Activated CD4-positive, alpha-beta T cell treated with anti-CD3 and anti-CD28 coated beads for 48 hours (primary cell): ENCODE measurements around the gene PRRG1.
"Not testable (repeated sequence)": the region's sequence is repeated elsewhere in the genome, so short reads cannot be mapped to it uniquely, and the experiment has no call there.

Experiments
- DNase-seq: peaks from one replicate; pipeline ENCODE4 v3.0.0-alpha.2; 2020

The PRRG1 gene

GRCh38 chrX:37476571-37477170 is 127.5 kb downstream of the PRRG1 start:
- DNase-seq, result no peak

DNA sequence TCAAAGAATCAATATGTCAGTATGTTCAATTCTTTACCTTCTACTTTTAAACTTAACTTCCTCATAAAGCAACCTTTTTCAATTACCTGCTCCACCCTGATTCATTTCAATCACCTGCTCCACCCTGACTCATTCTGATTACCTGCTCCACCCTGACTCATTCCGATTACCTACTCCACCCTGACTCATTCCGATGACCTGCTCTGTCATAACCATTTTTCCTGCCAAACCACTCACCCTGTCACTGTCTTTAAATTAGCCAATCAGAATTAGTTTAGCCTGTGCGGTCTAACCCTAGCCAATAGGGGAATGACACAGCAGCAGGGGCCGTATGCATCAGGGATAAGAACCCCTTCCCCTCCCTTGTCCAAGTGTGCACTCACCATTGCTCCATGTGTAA is 135.2 kb downstream of the PRRG1 start:
- not testable (repeated sequence) for DNase-seq

DNA sequence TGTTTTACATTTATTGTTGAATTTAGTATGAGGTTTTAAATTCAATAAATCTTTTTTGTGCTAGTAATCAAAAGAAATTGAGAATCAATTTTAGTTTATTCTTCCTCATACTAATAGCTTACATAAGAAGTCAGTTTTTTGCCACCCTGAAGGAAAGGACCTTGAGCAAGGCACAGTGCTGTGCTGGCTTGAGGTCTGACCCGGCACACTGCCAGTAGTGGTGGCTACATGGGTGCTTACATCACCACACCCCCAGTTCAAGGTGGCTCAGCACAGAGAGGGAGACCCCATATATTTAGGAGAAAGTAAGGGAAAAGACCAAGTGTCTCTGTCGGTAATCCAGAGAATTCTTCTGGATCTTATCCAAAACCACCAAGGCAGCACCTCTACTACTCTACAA is 136.3 kb downstream of the PRRG1 start:
- DNase-seq, result no peak

DNA sequence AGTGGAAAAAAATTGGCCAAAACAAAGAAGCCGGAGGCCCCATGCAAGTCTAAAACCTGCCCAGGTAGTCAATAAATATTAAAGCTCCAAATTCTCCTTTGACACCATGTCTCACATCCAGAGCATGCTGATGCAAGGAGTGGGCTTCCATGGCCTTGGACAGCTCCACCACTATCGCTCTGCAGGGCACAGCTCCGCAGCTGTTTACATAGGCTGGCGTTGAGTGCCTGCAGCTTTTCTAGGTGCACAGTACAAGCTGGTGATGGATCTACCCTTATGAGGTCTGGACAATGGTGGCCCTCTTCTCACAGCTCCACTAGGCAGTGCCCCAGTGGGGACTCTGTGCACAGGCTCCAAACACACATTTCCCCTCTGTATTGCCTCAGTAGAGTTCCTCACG is 138.1 kb downstream of the PRRG1 start:
- no peak for DNase-seq

GRCh38 chrX:37488323-37488722 is 139.2 kb downstream of the PRRG1 start:
- no peak for DNase-seq

GRCh38 chrX:37491686-37492085 is 142.5 kb downstream of the PRRG1 start:
- no peak for DNase-seq

GRCh38 chrX:37495760-37496159 is 146.6 kb downstream of the PRRG1 start:
- DNase-seq, result not testable (repeated sequence)

- not testable (repeated sequence) for DNase-seq
These were observed 148.0 kb downstream of the PRRG1 start for GRCh38 chrX:37497126-37497525.

GRCh38 chrX:37498323-37498722 is 149.2 kb downstream of the PRRG1 start:
- DNase-seq, result not testable (repeated sequence)

DNA sequence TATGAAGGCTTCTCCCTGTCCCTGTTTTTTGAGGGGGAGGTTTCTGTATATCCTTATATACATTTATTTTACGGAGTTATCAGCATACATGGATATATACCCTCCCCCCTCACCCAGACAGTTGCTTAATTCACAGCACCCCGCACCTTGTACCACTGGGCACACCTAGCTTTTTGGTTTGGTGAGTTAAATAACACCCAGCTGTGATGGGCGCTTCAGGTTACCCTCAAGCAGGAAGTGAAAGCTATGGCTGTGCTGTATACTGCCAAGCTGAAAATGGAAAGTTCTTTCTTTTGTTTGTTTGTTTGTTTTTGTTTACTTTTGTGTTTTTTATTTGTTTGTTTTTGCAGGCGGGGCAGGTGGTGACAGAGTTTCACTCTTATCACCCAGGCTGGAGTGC is 150.5 kb downstream of the PRRG1 start:
- not testable (repeated sequence) for DNase-seq

DNA sequence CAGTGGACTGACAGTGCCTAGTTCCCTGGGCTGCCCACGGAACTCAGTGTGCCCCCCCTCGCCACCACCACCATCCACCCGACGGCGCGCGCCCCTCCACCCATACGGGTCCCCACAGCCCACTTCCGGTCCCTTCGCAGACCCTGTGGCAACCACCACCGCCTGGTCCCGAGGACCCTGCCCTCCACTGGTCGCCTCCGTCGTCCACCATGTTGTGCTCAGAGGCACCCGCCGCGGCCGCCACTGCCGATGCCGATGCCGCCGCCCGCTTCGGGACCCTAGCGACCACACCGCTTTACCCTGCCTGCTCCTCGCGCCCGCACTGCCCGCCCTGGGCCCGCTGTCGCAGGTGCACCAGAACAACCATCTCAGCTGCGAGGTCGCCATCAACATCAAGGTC is 155.8 kb downstream of the PRRG1 start:
- DNase-seq, result no peak
